K562 (cell line): ENCODE data around the gene SLC35E1. TPM values are rescaled to one million over a fixed set of nuclear protein-coding genes. Genes with fewer than 3 reads are reported as not detected.

ENCODE experiments used
- COPS2 ChIP-seq: fragments of 450-650 bp; conservative IDR thresholded peaks from 2 replicates; pipeline ENCODE4 v1.6.1; 2016; ENCODE audit warnings: mild to moderate bottlenecking, moderate library complexity
- DNMT1 ChIP-seq: fragments of 450-650 bp; IDR thresholded peaks from 2 replicates; pipeline ENCODE4 v1.6.1; 2016; ENCODE audit warnings: antibody characterized with exemption, mild to moderate bottlenecking
- E2F3 ChIP-seq: fragments of 250-450 bp; sonication (Bioruptor Pico); IDR thresholded peaks from 2 replicates; pipeline ENCODE4 v1.4.0; 2020; ENCODE audit warnings: mild to moderate bottlenecking
- ERF ChIP-seq: fragments of 450-650 bp; formaldehyde crosslinking; IDR thresholded peaks from 2 replicates; pipeline ENCODE4 v1.4.0; 2020; ENCODE audit warnings: mild to moderate bottlenecking, mixed read lengths
- EWSR1 ChIP-seq: fragments of 450-650 bp; IDR thresholded peaks from 2 replicates; pipeline ENCODE4 v1.6.1; 2018; ENCODE audit warnings: borderline replicate concordance, mild to moderate bottlenecking, low read depth, moderate library complexity; ENCODE audit not compliant: partially characterized antibody
- FOS ChIP-seq: IDR thresholded peaks from 3 replicates; pipeline ENCODE4 v1.6.1; 2011; ENCODE audit not compliant: insufficient read length; ENCODE audit errors: extremely low read depth
- HMG20B ChIP-seq: fragments of 250-450 bp; sonication (Bioruptor Pico); IDR thresholded peaks from 2 replicates; pipeline ENCODE4 v1.5.0; 2021; ENCODE audit warnings: mild to moderate bottlenecking
- MEIS2 ChIP-seq: fragments of 450-650 bp; IDR thresholded peaks from 2 replicates; pipeline ENCODE4 v1.6.1; 2014; ENCODE audit warnings: mild to moderate bottlenecking; ENCODE audit not compliant: partially characterized antibody
- RBM34 ChIP-seq: fragments of 200-400 bp; formaldehyde crosslinking; IDR thresholded peaks from 2 replicates; pipeline ENCODE4 v1.6.1; 2018; ENCODE audit warnings: low read length, borderline replicate concordance; ENCODE audit not compliant: insufficient read depth
- WHSC1 ChIP-seq: IDR thresholded peaks from one replicate; pipeline ENCODE4 v1.6.1; 2012; ENCODE audit warnings: low read length, control low read depth, inconsistent platforms
- ZNF79 ChIP-seq: fragments of 250-450 bp; sonication (Bioruptor Pico); IDR thresholded peaks from 2 replicates; pipeline ENCODE4 v1.4.0; 2020; ENCODE audit warnings: low read depth, mild to moderate bottlenecking, moderate library complexity
- polyA plus RNA-seq, 8 experiments: library from polyadenylated mRNA; depleted of rRNA in 4 of 8; stranded (reverse) in 5 of 8; unstranded in 3 of 8; fragments of >200 nt; fragmentation: Nextera tagmentation in 2 of 8; fragmentation: Illumina TruSeq in 1 of 8; extraction: Ambion mirVana in 2 of 8; extraction: Trizol in 1 of 8; gene quantifications; 2 replicates each; pipeline versions ENCODE4 v1.2.1 to v1.2.3, GENCODE V29; 2011 to 2014; ENCODE audit warnings: inconsistent platforms in 1 of 8, missing spikeins in 1 of 8
- total RNA-seq, 7 experiments: library from RNA; depleted of rRNA in 6 of 7; stranded (reverse); fragments of >200 nt in 6 of 7; fragmentation: Illumina TruSeq in 2 of 7; extraction: Trizol in 2 of 7; gene quantifications; 2 replicates each; pipeline versions ENCODE4 v1.2.1 to v1.2.3, GENCODE V29; 2011 to 2021; ENCODE audit warnings: low replicate concordance in 1 of 7
- TF ChIP-seq, protein P1 (sequence below): sonication (generic); formaldehyde crosslinking; IDR thresholded peaks from 2 replicates; pipeline ENCODE4 v1.8.0; 2022; ENCODE audit warnings: missing genetic modification reagents, mild to moderate bottlenecking, moderate library complexity, borderline replicate concordance
- TF ChIP-seq, protein P2 (sequence below): sonication (generic); formaldehyde crosslinking; IDR thresholded peaks from 2 replicates; pipeline ENCODE4 v1.8.1; 2023; ENCODE audit warnings: mild to moderate bottlenecking, missing genetic modification reagents, moderate library complexity
- TF ChIP-seq, protein P3 (sequence below): fragments of 200-600 bp; sonication (generic); IDR thresholded peaks from one replicate; pipeline ENCODE4 v1.6.1; 2012; ENCODE audit warnings: mild to moderate bottlenecking, low read depth, low read length, inconsistent platforms

The SLC35E1 gene
- total and polyA plus RNA-seq, 9 of the 15 experiments (the other 6 are each of a cell fraction or from before 2014, with no cell fraction given), result 15.0 to 40.1 (median 25.7) TPM

DNA sequence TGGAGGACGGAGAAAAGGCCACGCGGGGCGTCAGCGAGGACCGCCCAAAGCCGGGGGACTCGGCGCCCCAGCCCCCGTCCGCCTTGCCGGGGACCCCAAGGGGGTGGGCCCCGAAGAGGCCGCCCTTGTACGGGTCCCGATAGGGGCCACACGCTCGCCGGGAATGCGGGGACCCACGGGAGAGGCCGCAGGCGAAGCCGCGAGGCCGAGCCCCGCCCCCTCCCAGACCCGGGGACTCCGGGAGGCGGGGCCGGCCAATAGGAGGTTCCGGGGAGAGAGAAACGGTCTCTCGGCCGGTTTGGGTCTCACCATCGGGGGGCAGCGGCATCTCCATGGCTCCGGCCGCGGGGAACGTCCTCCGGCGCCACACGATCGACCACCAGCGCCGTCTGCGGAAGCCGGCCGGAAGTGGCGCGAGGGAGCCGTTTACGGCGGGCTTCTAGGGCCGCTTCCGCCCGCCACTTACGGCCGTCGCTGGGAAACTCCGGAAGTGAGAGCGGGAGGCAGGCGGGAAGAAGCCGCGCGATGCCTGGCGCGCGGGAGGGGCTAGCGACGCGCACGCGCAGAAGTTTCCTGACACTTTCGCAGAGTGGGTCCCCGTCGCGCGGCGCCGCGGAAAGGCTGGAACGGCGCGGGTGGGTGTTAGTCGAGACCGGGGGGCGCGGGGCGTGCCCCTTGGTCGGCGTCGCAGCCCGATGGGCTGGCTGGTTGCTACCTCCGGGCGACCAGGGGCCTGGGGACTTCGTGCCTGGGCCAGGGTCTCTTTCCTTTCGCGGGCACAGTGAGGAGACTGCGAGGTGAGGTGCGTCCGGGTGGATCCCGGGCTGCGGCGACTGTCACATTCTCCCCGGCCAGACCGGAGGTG lies 29.9 kb downstream of the SLC35E1 start, which contains the start of gene CHERP (continued):
- TF ChIP-seq, protein P1, sequence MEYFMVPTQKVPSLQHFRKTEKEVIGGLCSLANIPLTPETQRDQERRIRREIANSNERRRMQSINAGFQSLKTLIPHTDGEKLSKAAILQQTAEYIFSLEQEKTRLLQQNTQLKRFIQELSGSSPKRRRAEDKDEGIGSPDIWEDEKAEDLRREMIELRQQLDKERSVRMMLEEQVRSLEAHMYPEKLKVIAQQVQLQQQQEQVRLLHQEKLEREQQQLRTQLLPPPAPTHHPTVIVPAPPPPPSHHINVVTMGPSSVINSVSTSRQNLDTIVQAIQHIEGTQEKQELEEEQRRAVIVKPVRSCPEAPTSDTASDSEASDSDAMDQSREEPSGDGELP (CRISPR knock-in tag), result peak; percentile 79
- TF ChIP-seq DNMT1 (no peak), HMG20B (CRISPR knock-in tag) (no peak), E2F3 (CRISPR knock-in tag) (peak; percentile 85), MEIS2 (peak; percentile 62), EWSR1 (no peak), FOS (no peak), ERF (CRISPR knock-in tag) (no peak), COPS2 (no peak), RBM34 (0 out of 2 replicates have a peak, but pooled peaks have one; percentile 13), WHSC1 (no peak), ZNF79 (CRISPR knock-in tag) (no peak)
- TF ChIP-seq, protein P2, sequence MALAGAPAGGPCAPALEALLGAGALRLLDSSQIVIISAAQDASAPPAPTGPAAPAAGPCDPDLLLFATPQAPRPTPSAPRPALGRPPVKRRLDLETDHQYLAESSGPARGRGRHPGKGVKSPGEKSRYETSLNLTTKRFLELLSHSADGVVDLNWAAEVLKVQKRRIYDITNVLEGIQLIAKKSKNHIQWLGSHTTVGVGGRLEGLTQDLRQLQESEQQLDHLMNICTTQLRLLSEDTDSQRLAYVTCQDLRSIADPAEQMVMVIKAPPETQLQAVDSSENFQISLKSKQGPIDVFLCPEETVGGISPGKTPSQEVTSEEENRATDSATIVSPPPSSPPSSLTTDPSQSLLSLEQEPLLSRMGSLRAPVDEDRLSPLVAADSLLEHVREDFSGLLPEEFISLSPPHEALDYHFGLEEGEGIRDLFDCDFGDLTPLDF, result peak; percentile 93
- TF ChIP-seq, protein P3, sequence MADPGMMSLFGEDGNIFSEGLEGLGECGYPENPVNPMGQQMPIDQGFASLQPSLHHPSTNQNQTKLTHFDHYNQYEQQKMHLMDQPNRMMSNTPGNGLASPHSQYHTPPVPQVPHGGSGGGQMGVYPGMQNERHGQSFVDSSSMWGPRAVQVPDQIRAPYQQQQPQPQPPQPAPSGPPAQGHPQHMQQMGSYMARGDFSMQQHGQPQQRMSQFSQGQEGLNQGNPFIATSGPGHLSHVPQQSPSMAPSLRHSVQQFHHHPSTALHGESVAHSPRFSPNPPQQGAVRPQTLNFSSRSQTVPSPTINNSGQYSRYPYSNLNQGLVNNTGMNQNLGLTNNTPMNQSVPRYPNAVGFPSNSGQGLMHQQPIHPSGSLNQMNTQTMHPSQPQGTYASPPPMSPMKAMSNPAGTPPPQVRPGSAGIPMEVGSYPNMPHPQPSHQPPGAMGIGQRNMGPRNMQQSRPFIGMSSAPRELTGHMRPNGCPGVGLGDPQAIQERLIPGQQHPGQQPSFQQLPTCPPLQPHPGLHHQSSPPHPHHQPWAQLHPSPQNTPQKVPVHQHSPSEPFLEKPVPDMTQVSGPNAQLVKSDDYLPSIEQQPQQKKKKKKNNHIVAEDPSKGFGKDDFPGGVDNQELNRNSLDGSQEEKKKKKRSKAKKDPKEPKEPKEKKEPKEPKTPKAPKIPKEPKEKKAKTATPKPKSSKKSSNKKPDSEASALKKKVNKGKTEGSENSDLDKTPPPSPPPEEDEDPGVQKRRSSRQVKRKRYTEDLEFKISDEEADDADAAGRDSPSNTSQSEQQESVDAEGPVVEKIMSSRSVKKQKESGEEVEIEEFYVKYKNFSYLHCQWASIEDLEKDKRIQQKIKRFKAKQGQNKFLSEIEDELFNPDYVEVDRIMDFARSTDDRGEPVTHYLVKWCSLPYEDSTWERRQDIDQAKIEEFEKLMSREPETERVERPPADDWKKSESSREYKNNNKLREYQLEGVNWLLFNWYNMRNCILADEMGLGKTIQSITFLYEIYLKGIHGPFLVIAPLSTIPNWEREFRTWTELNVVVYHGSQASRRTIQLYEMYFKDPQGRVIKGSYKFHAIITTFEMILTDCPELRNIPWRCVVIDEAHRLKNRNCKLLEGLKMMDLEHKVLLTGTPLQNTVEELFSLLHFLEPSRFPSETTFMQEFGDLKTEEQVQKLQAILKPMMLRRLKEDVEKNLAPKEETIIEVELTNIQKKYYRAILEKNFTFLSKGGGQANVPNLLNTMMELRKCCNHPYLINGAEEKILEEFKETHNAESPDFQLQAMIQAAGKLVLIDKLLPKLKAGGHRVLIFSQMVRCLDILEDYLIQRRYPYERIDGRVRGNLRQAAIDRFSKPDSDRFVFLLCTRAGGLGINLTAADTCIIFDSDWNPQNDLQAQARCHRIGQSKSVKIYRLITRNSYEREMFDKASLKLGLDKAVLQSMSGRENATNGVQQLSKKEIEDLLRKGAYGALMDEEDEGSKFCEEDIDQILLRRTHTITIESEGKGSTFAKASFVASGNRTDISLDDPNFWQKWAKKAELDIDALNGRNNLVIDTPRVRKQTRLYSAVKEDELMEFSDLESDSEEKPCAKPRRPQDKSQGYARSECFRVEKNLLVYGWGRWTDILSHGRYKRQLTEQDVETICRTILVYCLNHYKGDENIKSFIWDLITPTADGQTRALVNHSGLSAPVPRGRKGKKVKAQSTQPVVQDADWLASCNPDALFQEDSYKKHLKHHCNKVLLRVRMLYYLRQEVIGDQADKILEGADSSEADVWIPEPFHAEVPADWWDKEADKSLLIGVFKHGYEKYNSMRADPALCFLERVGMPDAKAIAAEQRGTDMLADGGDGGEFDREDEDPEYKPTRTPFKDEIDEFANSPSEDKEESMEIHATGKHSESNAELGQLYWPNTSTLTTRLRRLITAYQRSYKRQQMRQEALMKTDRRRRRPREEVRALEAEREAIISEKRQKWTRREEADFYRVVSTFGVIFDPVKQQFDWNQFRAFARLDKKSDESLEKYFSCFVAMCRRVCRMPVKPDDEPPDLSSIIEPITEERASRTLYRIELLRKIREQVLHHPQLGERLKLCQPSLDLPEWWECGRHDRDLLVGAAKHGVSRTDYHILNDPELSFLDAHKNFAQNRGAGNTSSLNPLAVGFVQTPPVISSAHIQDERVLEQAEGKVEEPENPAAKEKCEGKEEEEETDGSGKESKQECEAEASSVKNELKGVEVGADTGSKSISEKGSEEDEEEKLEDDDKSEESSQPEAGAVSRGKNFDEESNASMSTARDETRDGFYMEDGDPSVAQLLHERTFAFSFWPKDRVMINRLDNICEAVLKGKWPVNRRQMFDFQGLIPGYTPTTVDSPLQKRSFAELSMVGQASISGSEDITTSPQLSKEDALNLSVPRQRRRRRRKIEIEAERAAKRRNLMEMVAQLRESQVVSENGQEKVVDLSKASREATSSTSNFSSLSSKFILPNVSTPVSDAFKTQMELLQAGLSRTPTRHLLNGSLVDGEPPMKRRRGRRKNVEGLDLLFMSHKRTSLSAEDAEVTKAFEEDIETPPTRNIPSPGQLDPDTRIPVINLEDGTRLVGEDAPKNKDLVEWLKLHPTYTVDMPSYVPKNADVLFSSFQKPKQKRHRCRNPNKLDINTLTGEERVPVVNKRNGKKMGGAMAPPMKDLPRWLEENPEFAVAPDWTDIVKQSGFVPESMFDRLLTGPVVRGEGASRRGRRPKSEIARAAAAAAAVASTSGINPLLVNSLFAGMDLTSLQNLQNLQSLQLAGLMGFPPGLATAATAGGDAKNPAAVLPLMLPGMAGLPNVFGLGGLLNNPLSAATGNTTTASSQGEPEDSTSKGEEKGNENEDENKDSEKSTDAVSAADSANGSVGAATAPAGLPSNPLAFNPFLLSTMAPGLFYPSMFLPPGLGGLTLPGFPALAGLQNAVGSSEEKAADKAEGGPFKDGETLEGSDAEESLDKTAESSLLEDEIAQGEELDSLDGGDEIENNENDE, result no peak
